Right lobe of liver (tissue), 4 donors: ENCODE measurements around the gene DNAI4.

ENCODE experiments used
- CTCF ChIP-seq, 4 donors: fragments of 200-600 bp in 3 of 4; fragments of 450-650 bp in 1 of 4; IDR thresholded peaks; one replicate each; pipeline versions ENCODE4 v1.5.1 to v1.8.0; 2016 to 2022; ENCODE audit warnings: antibody characterized with exemption in 4 of 4, mild to moderate bottlenecking in 2 of 4
- POLR2A ChIP-seq: fragments of 450-650 bp; IDR thresholded peaks from one replicate; pipeline ENCODE4 v1.6.1; 2017; ENCODE audit warnings: antibody characterized with exemption, mild to moderate bottlenecking
- donor health status: DM: no; HTN: no; CAD: no.
- donor health status: DM: no; HTN: no; CAD: no.
- donor health status: DM: no; HTN: yes; CAD: no.

GRCh38 chr1:66919063-66919462 lies 5.6 kb downstream of the DNAI4 start:
- TF ChIP-seq CTCF (IDR thresholded peaks at IDR 0.05) = no peak
- TF ChIP-seq POLR2A = no peak
